ENCODE results near the gene PDK1.

DNA sequence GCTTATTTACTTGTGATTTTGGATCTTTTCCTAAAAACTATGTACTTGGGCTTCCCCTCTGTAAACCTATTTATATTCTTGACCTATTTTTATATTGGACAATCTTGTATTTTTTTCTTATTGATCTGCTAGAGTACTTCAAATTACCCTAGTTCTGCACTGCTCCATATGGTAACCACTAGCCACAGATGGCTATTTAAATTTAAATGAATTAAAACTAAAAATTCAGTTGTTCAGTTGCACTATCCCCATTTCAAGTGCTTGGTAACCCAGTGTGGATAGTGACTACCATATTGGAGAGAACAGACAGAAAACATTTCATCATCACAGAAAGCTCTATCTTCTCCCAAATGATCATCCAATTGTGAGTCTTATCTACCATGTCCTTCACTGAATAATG, 74.3 kb downstream of the PDK1 start:
- TF ChIP-seq, protein P1, sequence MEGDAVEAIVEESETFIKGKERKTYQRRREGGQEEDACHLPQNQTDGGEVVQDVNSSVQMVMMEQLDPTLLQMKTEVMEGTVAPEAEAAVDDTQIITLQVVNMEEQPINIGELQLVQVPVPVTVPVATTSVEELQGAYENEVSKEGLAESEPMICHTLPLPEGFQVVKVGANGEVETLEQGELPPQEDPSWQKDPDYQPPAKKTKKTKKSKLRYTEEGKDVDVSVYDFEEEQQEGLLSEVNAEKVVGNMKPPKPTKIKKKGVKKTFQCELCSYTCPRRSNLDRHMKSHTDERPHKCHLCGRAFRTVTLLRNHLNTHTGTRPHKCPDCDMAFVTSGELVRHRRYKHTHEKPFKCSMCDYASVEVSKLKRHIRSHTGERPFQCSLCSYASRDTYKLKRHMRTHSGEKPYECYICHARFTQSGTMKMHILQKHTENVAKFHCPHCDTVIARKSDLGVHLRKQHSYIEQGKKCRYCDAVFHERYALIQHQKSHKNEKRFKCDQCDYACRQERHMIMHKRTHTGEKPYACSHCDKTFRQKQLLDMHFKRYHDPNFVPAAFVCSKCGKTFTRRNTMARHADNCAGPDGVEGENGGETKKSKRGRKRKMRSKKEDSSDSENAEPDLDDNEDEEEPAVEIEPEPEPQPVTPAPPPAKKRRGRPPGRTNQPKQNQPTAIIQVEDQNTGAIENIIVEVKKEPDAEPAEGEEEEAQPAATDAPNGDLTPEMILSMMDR (conservative IDR thresholded peaks at IDR 0.05; ENCODE audit: low read depth in 2 of 2), result no peak
- no peak for TF ChIP-seq POLR2AphosphoS5 (IDR thresholded peaks at IDR 0.05; ENCODE audit: low read depth)
- no peak for TF ChIP-seq JUNB (IDR thresholded peaks at IDR 0.05; ENCODE audit: unreplicated experiment)
- TF ChIP-seq EZH2 (IDR thresholded peaks at IDR 0.05; ENCODE audit: low read depth, unreplicated experiment), result no peak
- TF ChIP-seq, protein P2, sequence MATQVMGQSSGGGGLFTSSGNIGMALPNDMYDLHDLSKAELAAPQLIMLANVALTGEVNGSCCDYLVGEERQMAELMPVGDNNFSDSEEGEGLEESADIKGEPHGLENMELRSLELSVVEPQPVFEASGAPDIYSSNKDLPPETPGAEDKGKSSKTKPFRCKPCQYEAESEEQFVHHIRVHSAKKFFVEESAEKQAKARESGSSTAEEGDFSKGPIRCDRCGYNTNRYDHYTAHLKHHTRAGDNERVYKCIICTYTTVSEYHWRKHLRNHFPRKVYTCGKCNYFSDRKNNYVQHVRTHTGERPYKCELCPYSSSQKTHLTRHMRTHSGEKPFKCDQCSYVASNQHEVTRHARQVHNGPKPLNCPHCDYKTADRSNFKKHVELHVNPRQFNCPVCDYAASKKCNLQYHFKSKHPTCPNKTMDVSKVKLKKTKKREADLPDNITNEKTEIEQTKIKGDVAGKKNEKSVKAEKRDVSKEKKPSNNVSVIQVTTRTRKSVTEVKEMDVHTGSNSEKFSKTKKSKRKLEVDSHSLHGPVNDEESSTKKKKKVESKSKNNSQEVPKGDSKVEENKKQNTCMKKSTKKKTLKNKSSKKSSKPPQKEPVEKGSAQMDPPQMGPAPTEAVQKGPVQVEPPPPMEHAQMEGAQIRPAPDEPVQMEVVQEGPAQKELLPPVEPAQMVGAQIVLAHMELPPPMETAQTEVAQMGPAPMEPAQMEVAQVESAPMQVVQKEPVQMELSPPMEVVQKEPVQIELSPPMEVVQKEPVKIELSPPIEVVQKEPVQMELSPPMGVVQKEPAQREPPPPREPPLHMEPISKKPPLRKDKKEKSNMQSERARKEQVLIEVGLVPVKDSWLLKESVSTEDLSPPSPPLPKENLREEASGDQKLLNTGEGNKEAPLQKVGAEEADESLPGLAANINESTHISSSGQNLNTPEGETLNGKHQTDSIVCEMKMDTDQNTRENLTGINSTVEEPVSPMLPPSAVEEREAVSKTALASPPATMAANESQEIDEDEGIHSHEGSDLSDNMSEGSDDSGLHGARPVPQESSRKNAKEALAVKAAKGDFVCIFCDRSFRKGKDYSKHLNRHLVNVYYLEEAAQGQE (IDR thresholded peaks at IDR 0.05; ENCODE audit: unreplicated experiment), result no peak
- TF ChIP-seq ZNF114 (CRISPR knock-in tag; IDR thresholded peaks at IDR 0.05), result no peak
- TF ChIP-seq STAT1 (IDR thresholded peaks at IDR 0.05; ENCODE audit: unreplicated experiment), result no peak
- no peak for TF ChIP-seq ZNF331 (CRISPR knock-in tag; IDR thresholded peaks at IDR 0.05; ENCODE audit: low read depth)
- TF ChIP-seq EZH2phosphoT487 (IDR thresholded peaks at IDR 0.05; ENCODE audit: unreplicated experiment), result no peak
